ENCODE data around the gene PHETA1. TPM values are rescaled to one million over a fixed set of nuclear protein-coding genes. Genes with fewer than 3 reads are reported as not detected.
"Not testable (repeated sequence)": the region's sequence is repeated elsewhere in the genome, so short reads cannot be mapped to it uniquely, and the experiment has no call there.

Gene PHETA1
- polyA plus RNA-seq, 1 donor = 10.0 TPM

GRCh38 chr12:111349748-111350520, 19.0 kb downstream of the PHETA1 start:
- DNase-seq = no peak

DNA sequence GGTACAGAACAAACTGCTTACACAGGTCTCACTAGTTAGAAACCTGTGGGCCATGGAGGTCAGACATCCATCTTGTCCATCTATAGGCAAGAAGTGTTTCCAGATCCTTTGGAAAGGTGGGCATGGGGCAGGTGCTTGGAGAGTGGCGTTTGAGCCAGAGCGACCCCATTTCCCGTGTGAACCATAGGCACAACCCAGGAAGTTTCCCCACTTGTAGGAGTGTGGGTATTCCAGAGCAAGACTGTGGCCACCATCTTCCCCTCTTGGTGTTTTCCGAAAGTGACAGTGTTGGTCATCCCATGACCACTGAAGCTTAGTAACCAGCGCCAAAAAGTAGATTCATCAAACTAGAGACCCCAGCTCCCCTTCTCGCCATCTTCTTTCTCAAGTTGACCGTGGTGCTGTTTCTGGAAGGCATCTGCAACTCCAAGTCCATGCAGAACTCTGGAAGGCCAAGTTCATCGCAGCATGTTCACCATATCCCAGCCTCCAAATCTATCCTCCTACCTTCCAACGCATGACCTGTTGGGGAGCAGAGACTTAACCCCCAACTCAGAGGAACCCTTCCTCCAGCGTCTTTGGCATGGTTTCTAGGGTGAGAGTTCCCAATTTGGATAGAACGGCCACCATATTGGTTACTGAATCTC, 19.7 kb downstream of the PHETA1 start:
- no peak for DNase-seq

DNA sequence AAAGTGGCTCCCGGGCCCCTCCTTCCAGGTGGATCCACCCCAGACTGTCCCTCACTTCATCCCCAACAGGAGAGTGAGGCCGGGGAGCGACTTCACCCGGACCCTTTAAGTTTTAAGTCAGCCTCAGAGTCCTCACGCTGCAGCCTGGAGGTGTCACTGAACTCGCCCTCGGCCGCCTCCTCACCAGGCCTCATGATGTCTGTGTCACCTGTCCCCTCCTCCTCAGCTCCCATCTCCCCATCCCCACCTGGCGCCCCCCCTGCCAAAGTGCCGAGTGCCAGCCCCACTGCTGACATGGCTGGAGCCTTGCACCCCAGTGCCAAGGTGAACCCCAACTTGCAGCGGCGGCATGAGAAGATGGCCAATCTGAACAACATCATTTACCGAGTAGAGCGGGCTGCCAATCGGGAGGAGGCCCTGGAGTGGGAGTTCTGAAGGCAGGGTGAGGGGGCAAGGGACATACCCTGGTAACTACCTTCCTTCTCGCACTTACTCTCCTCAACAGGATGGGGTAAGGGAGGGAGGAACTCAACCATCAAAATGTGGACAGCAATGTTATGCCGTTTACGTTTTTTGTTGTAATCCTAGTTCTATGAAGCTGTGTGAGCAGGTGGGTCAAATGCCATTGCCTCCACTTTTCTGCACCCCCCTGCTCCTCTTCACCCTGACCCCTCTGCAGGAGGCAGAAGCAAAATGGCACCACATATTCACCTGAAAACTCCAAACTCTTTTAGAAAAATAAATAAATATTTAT, 20.8 kb downstream of the PHETA1 start:
- DNase-seq = no peak

- DNase-seq = no peak
Observed at GRCh38 chr12:111344254-111344875, 24.5 kb downstream of the PHETA1 start.

DNA sequence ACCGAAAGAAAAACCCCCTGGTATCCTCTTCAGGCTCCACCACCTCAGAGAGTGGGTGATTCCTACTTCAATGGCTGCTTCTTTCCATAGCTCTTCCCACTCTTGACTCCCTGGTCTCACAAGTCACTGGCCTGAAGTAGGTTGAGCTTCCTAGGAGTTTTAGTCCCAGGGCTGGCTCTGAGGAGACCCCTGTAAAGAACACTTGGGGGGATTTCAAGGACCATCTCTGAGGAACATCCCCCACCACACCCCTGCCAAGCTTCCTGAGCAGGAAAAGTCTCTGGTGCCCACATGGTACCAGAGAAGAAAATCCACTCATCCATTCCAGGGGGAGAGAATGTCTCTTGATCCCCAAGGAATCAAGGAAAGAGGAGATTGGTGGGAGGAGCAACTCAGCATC, 25.7 kb downstream of the PHETA1 start:
- no peak for DNase-seq

DNA sequence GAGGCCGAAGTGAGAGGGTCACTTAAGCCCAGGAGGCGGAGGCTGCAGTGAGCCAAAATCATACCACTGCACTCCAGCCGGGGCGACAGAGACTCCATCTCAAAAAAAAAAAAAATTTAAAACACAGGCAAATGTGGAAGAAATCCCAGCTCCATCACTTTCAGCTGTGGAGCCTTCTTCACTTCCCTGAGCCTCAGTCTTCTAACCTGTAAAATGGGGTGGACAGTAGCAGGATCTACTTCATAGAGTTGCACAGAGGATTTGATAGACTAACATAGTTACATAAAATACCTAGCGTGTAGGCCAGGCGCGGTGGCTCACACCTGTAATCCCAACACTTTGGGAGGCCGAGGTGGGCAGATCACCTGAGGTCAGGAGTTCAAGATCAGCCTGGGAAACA, 26.5 kb downstream of the PHETA1 start:
- no peak for DNase-seq

DNA sequence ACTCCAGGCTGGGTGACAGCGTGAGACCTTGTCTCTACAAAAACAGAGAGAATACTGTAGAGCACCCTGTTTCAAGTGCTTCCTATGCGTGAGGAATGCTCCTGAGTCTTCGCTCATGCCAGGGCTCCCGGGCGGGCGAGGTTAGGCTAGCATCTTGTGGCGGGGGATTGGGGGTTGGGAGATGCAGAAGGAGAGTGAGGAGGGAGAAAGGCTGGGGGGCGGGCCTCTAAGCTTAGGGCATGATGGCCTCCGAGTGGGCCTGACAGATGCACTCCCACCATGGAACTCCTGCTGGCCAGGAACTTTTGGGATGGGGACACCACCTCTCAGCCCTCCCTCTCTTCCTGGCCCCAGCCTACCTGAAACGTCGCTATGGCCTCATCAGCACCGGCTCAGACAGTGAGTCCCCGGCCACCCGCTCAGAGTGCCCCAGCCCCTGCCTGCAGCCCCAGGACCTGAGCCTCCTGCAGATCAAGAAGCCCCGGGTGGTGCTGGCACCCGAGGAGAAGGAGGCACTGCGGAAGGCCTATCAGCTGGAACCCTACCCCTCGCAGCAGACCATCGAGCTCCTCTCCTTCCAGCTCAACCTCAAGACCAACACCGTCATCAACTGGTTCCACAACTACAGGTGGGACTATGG, 27.3 kb downstream of the PHETA1 start:
- DNase-seq = no peak

GRCh38 chr12:111340680-111341079, 28.2 kb downstream of the PHETA1 start:
- DNase-seq = not testable (repeated sequence)

- no peak for DNase-seq
Observed at GRCh38 chr12:111340231-111340630, 28.7 kb downstream of the PHETA1 start.

DNA sequence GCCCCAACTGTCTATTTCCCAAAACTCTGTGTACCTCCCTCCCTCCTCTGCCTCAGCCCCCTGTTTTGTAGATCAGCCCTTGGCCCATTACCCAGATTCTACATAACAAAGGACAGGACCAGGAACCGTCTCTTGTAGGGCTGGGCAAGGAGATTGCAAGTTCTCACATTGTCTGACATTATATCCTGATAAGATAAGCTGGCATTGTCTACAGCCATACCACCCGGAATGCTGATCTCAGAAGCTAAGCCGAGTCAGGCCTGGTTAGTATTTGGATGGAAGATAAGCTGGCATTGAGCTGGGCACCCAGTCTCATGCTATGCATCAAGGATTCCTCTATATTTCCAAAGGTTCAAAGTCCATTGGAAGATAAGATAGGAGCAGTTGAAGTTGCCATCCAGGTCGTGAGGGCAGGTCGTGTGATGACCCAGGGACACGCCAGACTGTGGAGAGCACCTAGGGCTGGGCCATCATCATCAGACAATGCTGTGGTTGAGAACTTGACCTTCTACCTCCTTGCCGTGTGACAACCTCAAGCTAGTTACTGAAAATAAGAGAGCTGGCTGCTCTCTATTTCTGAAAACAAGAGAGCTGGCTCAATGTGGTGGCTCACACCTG, 29.5 kb downstream of the PHETA1 start:
- DNase-seq = no peak

GRCh38 chr12:111338096-111338495, 30.8 kb downstream of the PHETA1 start:
- no peak for DNase-seq

DNA sequence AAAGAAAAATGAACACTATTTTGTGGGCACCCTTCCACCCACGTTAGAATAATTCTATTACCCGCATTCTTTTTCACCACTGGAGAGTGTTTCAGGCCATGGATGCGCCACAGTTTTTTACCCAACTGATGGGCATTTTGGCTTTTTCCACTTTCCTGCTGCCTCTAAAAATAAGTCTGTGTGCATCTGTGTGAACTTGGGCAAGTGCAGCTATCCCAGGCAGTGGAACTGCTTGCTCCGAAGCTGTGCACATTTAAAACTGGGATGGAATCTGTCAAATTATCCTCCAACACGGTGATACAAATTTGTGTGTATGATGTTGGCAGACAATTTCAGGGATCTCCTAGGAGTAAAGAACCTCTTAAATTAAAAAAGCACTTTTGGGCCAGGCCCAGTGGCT, 31.5 kb downstream of the PHETA1 start:
- no peak for DNase-seq

DNA sequence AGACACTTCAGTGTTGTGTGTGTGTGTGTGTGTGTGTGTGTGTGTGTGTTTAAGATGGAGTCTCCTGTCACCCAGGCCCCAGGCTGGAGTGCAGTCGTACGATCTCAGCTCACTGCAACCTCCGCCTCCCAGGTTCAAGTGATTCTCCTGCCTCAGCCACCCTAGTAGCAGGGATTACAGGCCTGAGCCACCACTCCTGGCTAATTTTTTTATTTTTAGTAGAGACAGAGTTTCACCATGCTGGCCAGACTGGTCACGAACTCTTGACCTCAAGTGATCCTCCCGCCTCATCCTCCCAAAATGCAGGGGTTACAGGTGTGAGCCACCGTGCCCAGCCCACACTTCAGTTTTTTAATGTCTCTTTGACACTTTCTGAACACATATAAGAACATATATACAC, 32.5 kb downstream of the PHETA1 start:
- not testable (repeated sequence) for DNase-seq

- DNase-seq = no peak
Observed at GRCh38 chr12:111335811-111336210, 33.1 kb downstream of the PHETA1 start.

DNA sequence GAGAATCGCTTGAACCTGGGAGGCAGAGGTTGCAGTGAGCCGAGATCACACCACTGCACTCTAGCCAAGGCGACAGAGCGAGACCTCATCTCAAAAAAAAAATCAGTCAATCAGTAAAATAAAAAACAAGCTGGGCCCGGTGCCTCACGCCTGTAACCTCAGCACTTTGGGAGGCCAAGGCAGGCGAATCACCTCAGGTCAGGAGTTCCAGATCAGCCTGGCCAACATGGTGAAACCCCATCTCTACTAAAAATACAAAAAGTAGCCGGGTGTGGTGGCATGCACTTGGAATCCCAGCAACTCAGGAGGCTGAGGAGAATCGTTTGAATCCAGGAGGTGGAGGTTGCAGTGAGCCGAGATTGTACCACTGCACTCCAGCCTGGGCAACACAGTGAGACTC, 33.6 kb downstream of the PHETA1 start:
- DNase-seq = not testable (repeated sequence)

GRCh38 chr12:111334393-111334915, 34.4 kb downstream of the PHETA1 start:
- no peak for DNase-seq

DNA sequence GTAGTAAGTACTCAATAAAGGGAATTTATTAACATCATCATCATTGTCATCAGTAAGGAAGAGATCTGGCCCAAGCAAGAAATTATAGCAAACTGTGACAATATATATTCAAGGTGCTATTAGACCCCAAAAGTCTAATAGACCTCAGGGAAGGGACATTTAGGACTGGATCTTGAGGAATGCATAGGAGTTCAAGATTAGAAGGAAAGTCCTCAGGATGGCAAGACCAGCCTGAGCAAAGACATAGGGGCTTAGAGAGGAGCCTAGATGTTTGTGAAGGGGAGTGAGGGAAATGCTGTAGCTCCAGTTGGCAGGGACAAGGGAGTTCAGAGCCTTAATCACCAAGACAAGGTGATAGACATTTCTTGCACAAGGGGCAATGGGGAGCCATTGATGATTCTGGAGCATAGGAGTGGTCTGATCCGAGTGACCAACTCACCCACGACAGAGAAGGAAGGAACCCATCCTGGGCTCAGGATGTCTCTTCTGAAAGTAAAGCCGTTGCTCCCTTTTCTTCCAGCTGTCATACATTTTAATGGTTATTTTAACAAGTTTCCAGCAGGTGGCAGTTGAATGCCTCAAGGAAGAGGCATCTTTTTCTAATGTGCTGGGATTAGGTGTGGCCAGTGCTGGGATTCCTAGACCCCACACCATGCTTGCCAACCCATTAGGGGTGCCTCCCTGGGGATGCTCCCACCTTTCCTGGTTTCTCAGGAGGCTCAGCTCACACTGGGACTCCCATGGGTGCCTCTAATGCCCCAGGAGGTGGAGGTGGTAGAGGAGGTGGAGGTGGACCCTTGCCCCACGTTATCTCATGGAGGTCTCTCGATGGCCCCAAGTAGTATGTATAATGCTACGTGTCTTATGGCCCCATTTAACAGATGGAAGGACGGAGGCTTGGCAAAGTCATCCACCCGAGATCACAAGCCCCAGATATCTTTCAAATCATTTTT, 37.8 kb downstream of the PHETA1 start:
- peak; percentile 26 for DNase-seq

DNA sequence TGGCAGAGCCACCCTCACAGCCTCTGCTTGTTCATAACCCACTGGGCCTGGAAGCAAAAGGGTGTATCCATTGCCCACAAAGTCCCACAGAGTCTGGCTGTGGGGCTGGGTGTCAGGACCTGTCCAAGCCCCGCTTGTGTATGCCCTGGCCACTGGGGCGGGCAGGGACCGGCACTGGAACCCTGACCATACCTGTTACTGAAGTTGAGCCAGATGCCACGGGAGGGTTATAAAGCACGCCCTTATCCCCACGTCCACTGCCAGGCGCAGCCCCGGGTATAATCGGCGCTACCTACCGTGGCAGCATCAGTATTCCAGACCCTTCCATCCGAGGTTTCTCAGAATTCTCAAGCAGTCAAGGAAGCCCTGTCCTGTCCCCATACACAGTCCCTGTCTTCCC, 40.8 kb downstream of the PHETA1 start:
- no peak for DNase-seq

- DNase-seq = no peak
Observed at GRCh38 chr12:111327474-111327873, 41.4 kb downstream of the PHETA1 start.
